MM.1S (cell line): ENCODE results near the gene LMO7.

Source experiments
- DNase-seq: peaks from one replicate; pipeline ENCODE4 v3.0.0-alpha.2; 2015
- H2AFZ ChIP-seq: fragments of 300-600 bp; sonication (generic); 2 replicates; pipeline ENCODE4 v1.6.0; 2016; ENCODE audit warnings: antibody characterized with exemption, low read length
- H3F3A ChIP-seq: fragments of 300-600 bp; sonication (generic); 2 replicates; pipeline ENCODE4 v1.6.1; 2016; ENCODE audit warnings: mild to moderate bottlenecking, antibody characterized with exemption, low read length, moderate library complexity, mixed read lengths; ENCODE audit not compliant: insufficient read depth
- H3K27ac ChIP-seq: fragments of 300-600 bp; sonication (generic); 2 replicates; pipeline ENCODE4 v1.5.1; 2016; ENCODE audit warnings: mild to moderate bottlenecking, low read length
- H3K27me3 ChIP-seq: fragments of 300-600 bp; sonication (generic); replicated peaks from 2 replicates; pipeline ENCODE4 v1.6.0; 2016; ENCODE audit warnings: low read length; ENCODE audit not compliant: insufficient read depth
- H3K36me3 ChIP-seq: fragments of 300-600 bp; sonication (generic); replicated peaks from 2 replicates; pipeline ENCODE4 v1.6.1; 2016; ENCODE audit warnings: mild to moderate bottlenecking, low read length, mixed read lengths; ENCODE audit not compliant: insufficient read depth
- H3K4me1 ChIP-seq: fragments of 300-600 bp; sonication (generic); 2 replicates; pipeline ENCODE4 v1.6.1; 2016; ENCODE audit warnings: low read length, mixed read lengths
- H3K4me2 ChIP-seq: fragments of 300-600 bp; sonication (generic); 2 replicates; pipeline ENCODE4 v1.6.0; 2016; ENCODE audit warnings: low read depth, low read length
- H3K4me3 ChIP-seq: fragments of 300-600 bp; sonication (generic); 2 replicates; pipeline ENCODE4 v1.5.1; 2016; ENCODE audit warnings: low read length, mixed read lengths
- H3K79me2 ChIP-seq: fragments of 300-600 bp; sonication (generic); 2 replicates; pipeline ENCODE4 v1.6.1; 2016; ENCODE audit warnings: mixed run types, low read length, mixed read lengths
- H3K9ac ChIP-seq: fragments of 300-600 bp; sonication (generic); 2 replicates; pipeline ENCODE4 v1.6.1; 2016; ENCODE audit warnings: low read length, mixed read lengths
- H3K9me2 ChIP-seq: fragments of 300-600 bp; sonication (generic); replicated peaks from 2 replicates; pipeline ENCODE4 v1.6.1; 2016; ENCODE audit warnings: mild to moderate bottlenecking, low read length, mixed read lengths; ENCODE audit not compliant: insufficient read depth
- H3K9me3 ChIP-seq: fragments of 300-600 bp; sonication (generic); replicated peaks from 2 replicates; pipeline ENCODE4 v1.6.1; 2016; ENCODE audit warnings: mild to moderate bottlenecking, low read length, mixed read lengths; ENCODE audit not compliant: insufficient read depth
- H4K20me1 ChIP-seq: fragments of 300-600 bp; sonication (generic); 2 replicates; pipeline ENCODE4 v1.6.1; 2016; ENCODE audit warnings: mild to moderate bottlenecking, low read length, moderate library complexity, mixed read lengths; ENCODE audit not compliant: insufficient read depth
- CTCF ChIP-seq: fragments of 300-600 bp; sonication (generic); IDR thresholded peaks from 2 replicates; pipeline ENCODE4 v1.5.1; 2016; ENCODE audit warnings: antibody characterized with exemption, low read length, mixed read lengths
- EZH2 ChIP-seq: fragments of 300-600 bp; sonication (generic); optimal IDR thresholded peaks from 2 replicates; pipeline ENCODE3; 2017; ENCODE audit warnings: low read depth, mild to moderate bottlenecking, antibody characterized with exemption, low read length, mixed read lengths
- EZH2phosphoT487 ChIP-seq: fragments of 300-600 bp; sonication (generic); IDR thresholded peaks from 2 replicates; pipeline ENCODE4 v1.6.1; 2018; ENCODE audit warnings: antibody characterized with exemption, low read length

LMO7 gene

GRCh38 chr13:75782985-75783384 lies 146.9 kb downstream of the LMO7 start:
- Histone ChIP-seq H3K27me3 (no peaks in the 10 kb centered on the region), H3K9ac (no peak overlapping the region), H3K9me3 (no peaks in the 10 kb centered on the region), H3K4me1 (no peaks in the 10 kb centered on the region), H2AFZ (no peak overlapping the region), H3K27ac (no peak overlapping the region), H3K4me3 (no peak overlapping the region), H3K4me2 (no peak overlapping the region), H3K79me2 (no peaks in the 10 kb centered on the region), H3K36me3 (no peaks in the 10 kb centered on the region), H3K9me2 (no peaks in the 10 kb centered on the region), H3F3A (no peaks in the 10 kb centered on the region), H4K20me1 (no peaks in the 10 kb centered on the region)
- no peak for TF ChIP-seq EZH2
- TF ChIP-seq CTCF: no peak
- TF ChIP-seq EZH2phosphoT487: no peak
- no peak for DNase-seq

- Histone ChIP-seq H3K27ac (no peak overlapping the region), H3K4me3 (no peak overlapping the region), H3K27me3 (no peaks in the 10 kb centered on the region), H3K36me3 (no peaks in the 10 kb centered on the region), H3K9ac (no peak overlapping the region), H3F3A (no peaks in the 10 kb centered on the region), H3K4me1 (no peaks in the 10 kb centered on the region), H3K9me2 (no peaks in the 10 kb centered on the region), H3K4me2 (no peak overlapping the region), H4K20me1 (no peaks in the 10 kb centered on the region), H3K9me3 (no peaks in the 10 kb centered on the region), H3K79me2 (no peaks in the 10 kb centered on the region), H2AFZ (no peak overlapping the region)
- TF ChIP-seq CTCF: no peak
- no peak for TF ChIP-seq EZH2
- no peak for TF ChIP-seq EZH2phosphoT487
- DNase-seq: no peak
Measured at GRCh38 chr13:75784003-75784402, 147.9 kb downstream of the LMO7 start.

GRCh38 chr13:75785130-75785529 lies 149.0 kb downstream of the LMO7 start:
- Histone ChIP-seq H3K9me2 (no peaks in the 10 kb centered on the region), H3K4me1 (no peaks in the 10 kb centered on the region), H3K4me2 (no peak overlapping the region), H3K27ac (no peak overlapping the region), H3K9ac (no peak overlapping the region), H3K4me3 (no peak overlapping the region), H3F3A (no peaks in the 10 kb centered on the region), H3K9me3 (no peaks in the 10 kb centered on the region), H4K20me1 (no peaks in the 10 kb centered on the region), H2AFZ (no peak overlapping the region), H3K27me3 (no peaks in the 10 kb centered on the region), H3K79me2 (no peaks in the 10 kb centered on the region), H3K36me3 (no peaks in the 10 kb centered on the region)
- no peak for DNase-seq
- TF ChIP-seq EZH2phosphoT487 (no peak), CTCF (no peak), EZH2 (no peak)
